SH-SY5Y (cell line): ENCODE measurements around the gene MEF2B.

Experiments used
- GATA2 ChIP-seq: IDR thresholded peaks from 2 replicates; pipeline ENCODE4 v1.6.1; 2011; ENCODE audit warnings: mild to moderate bottlenecking, low read depth, low read length
- GATA3 ChIP-seq: IDR thresholded peaks from 2 replicates; pipeline ENCODE4 v1.6.1; 2011; ENCODE audit warnings: low read depth, mild to moderate bottlenecking, low read length, moderate library complexity

DNA sequence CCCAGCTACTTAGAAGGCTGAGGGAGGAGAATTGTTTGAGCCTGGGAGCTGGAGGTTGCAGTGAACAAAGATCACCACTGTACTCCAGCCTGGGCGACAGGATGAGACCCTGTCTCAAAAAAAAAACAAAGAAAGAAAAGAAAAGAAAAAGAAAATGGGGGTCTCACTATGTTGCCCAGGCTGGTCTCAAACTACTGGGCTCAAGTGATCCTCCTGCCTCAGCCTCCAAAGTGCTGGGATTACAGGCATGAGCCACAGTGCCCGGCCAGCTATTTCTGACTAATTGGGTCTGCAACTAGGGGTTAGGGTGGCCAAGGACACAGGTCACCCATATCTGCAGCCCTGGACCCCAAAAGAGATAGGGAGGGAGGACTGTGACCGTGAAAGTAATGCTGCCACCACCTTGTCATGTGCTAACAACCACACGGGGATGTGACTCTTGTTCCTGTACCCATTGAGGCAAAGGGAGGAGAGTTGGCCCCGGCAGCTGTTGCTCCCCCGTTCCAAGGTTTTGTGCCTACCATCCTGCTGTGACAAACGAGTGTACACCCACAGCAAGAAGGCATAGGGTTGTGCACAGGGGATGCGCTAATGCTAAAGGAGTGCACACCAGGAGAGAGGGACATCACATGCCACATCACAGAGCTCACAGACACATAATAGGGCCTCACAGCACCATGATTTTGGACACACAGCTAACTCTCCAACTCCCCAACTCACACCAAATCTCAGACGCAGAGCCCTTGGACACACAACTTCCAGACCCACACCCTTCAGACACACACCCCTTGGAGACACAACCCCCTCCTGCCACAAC, 619 bp downstream of the MEF2B start:
- TF ChIP-seq GATA2 (no peak), GATA3 (no peak)
